SK-N-SH (cell line): Measurements from ENCODE around the gene ERICH6. TPM values are rescaled to one million over a fixed set of nuclear protein-coding genes. Genes with fewer than 3 reads are reported as not detected.

ENCODE experiments used
- CTCF ChIA-PET: fragments of 300-600, 350-600 bp; formaldehyde crosslinking; extraction: SDS; loops from one replicate; lab custom pipeline; 2021; lab: Yijun Ruan, JAX
- POLR2A ChIA-PET: fragments of 350-600 bp; sonication (Branson Sonifier 250); formaldehyde crosslinking; extraction: SDS; loops from one replicate; lab custom pipeline; 2020; ENCODE audit warnings: antibody characterized with exemption, inconsistent platforms; lab: Yijun Ruan, JAX
- DNase-seq: peaks from one replicate; pipeline ENCODE4 v3.0.0; 2012
- H2AFZ ChIP-seq: fragments of 200-600 bp; sonication (generic); 2 replicates; pipeline ENCODE4 v1.8.1; 2016; ENCODE audit warnings: antibody characterized with exemption, mild to moderate bottlenecking, low read depth
- H3F3A ChIP-seq: fragments of 200-600 bp; sonication (generic); replicated peaks from 2 replicates; pipeline ENCODE3; 2016; ENCODE audit warnings: antibody characterized with exemption, mild to moderate bottlenecking; ENCODE audit not compliant: insufficient read depth
- H3K27ac ChIP-seq, 2 experiments: fragments of 200-500 bp in 1 of 2; fragments of 200-600 bp in 1 of 2; sonication (Bioruptor generic) in 1 of 2; sonication (generic), shearing (Covaris generic) in 1 of 2; 2 replicates each; pipeline versions ENCODE4 v1.5.1 to v1.6.1; 2014 to 2016; ENCODE audit warnings: low read depth in 2 of 2, inconsistent platforms in 1 of 2, low read length in 1 of 2, mild to moderate bottlenecking in 1 of 2, mixed read lengths in 1 of 2
- H3K27me3 ChIP-seq: fragments of 200-600 bp; sonication (generic), shearing (Covaris generic); 2 replicates; pipeline ENCODE4 v1.6.1; 2016; ENCODE audit warnings: mixed run types; ENCODE audit not compliant: insufficient read depth
- H3K36me3 ChIP-seq, 2 experiments: fragments of 200-500 bp in 1 of 2; fragments of 200-600 bp in 1 of 2; sonication (Bioruptor generic) in 1 of 2; sonication (generic) in 1 of 2; replicated peaks in 1 of 2; 2 replicates each; pipeline versions ENCODE3 to v1.5.1; 2014 to 2016; ENCODE audit warnings: low read length in 1 of 2, mild to moderate bottlenecking in 1 of 2; ENCODE audit not compliant: insufficient read depth in 2 of 2, control insufficient read depth in 1 of 2
- H3K4me1 ChIP-seq, 2 experiments: fragments of 200-500 bp in 1 of 2; fragments of 200-600 bp in 1 of 2; sonication (Bioruptor generic) in 1 of 2; sonication (generic), shearing (Covaris generic) in 1 of 2; 2 replicates each; pipeline versions ENCODE4 v1.5.1 to v1.6.1; 2014 to 2016; ENCODE audit warnings: low read depth in 1 of 2, low read length in 1 of 2, mixed run types in 1 of 2; ENCODE audit not compliant: insufficient read depth in 2 of 2, control insufficient read depth in 1 of 2
- H3K4me2 ChIP-seq: fragments of 200-600 bp; sonication (generic), shearing (Covaris generic); 2 replicates; pipeline ENCODE4 v1.6.1; 2017; ENCODE audit warnings: mixed run types
- H3K4me3 ChIP-seq, 2 experiments: fragments of 200-500 bp in 1 of 2; fragments of 200-600 bp in 1 of 2; sonication (Bioruptor generic) in 1 of 2; sonication (generic), shearing (Covaris generic) in 1 of 2; 2 replicates each; pipeline versions ENCODE4 v1.5.1 to v1.8.1; 2014 to 2016; ENCODE audit warnings: low read depth in 2 of 2, inconsistent platforms in 1 of 2, low read length in 1 of 2, mild to moderate bottlenecking in 1 of 2, mixed read lengths in 1 of 2, moderate library complexity in 1 of 2
- H3K79me2 ChIP-seq: fragments of 200-600 bp; sonication (generic); 2 replicates; pipeline ENCODE4 v1.8.1; 2017; ENCODE audit warnings: mild to moderate bottlenecking; ENCODE audit not compliant: insufficient read depth
- H3K9ac ChIP-seq: fragments of 200-600 bp; sonication (generic); 2 replicates; pipeline ENCODE4 v1.6.1; 2017; ENCODE audit warnings: mixed run types
- H3K9me2 ChIP-seq: fragments of 200-600 bp; sonication (generic); 2 replicates; pipeline ENCODE4 v1.6.1; 2017; ENCODE audit warnings: mixed run types
- H3K9me3 ChIP-seq: fragments of 200-600 bp; sonication (generic); 2 replicates; pipeline ENCODE4 v1.6.1; 2017; ENCODE audit warnings: mixed run types, mild to moderate bottlenecking, moderate library complexity
- H4K20me1 ChIP-seq: fragments of 200-600 bp; sonication (generic); 2 replicates; pipeline ENCODE4 v1.6.1; 2017; ENCODE audit warnings: mild to moderate bottlenecking, mixed run types; ENCODE audit not compliant: insufficient read depth
- EP300 ChIP-seq, 2 experiments: IDR thresholded peaks; 2 replicates each; pipeline versions ENCODE4 v1.4.0 to v1.6.1; 2012; ENCODE audit warnings: borderline replicate concordance in 1 of 2, low read depth in 1 of 2, low read length in 1 of 2
- EZH2phosphoT487 ChIP-seq: fragments of 200-600 bp; sonication (generic); IDR thresholded peaks from 2 replicates; pipeline ENCODE4 v1.6.1; 2017; ENCODE audit warnings: low read depth, mixed run types, mild to moderate bottlenecking, antibody characterized with exemption, moderate library complexity, borderline replicate concordance
- FOSL2 ChIP-seq: IDR thresholded peaks from 2 replicates; pipeline ENCODE4 v1.4.0; 2012; ENCODE audit warnings: low read depth, mild to moderate bottlenecking, moderate library complexity, borderline replicate concordance
- FOXM1 ChIP-seq: IDR thresholded peaks from 2 replicates; pipeline ENCODE4 v1.4.0; 2012; ENCODE audit warnings: low read depth, mild to moderate bottlenecking
- JUND ChIP-seq: IDR thresholded peaks from 2 replicates; pipeline ENCODE4 v1.4.0; 2012
- MXI1 ChIP-seq: IDR thresholded peaks from 2 replicates; pipeline ENCODE4 v1.6.1; 2012; ENCODE audit warnings: mild to moderate bottlenecking, low read depth, low read length, improper control_type of control experiment
- NFIC ChIP-seq: IDR thresholded peaks from 2 replicates; pipeline ENCODE4 v1.4.0; 2012; ENCODE audit warnings: borderline replicate concordance
- RCOR1 ChIP-seq: fragments of 150-350 bp; IDR thresholded peaks from 2 replicates; pipeline ENCODE4 v1.6.1; 2017; ENCODE audit warnings: antibody characterized with exemption, low read length
- RFX5 ChIP-seq: IDR thresholded peaks from 2 replicates; pipeline ENCODE4 v1.6.1; 2012; ENCODE audit warnings: mild to moderate bottlenecking, improper control_type of control experiment, low read length
- RXRA ChIP-seq: IDR thresholded peaks from 2 replicates; pipeline ENCODE4 v1.4.0; 2012; ENCODE audit warnings: low read depth, mild to moderate bottlenecking, borderline replicate concordance
- SMC3 ChIP-seq: IDR thresholded peaks from 2 replicates; pipeline ENCODE4 v1.6.1; 2012; ENCODE audit warnings: low read depth, low read length, improper control_type of control experiment
- TCF12 ChIP-seq: IDR thresholded peaks from 2 replicates; pipeline ENCODE4 v1.4.0; 2012
- TEAD4 ChIP-seq: IDR thresholded peaks from 2 replicates; pipeline ENCODE4 v1.4.0; 2012; ENCODE audit warnings: mild to moderate bottlenecking, borderline replicate concordance; ENCODE audit not compliant: insufficient read depth
- WGBS: methylation state at CpG from one replicate; pipeline ENCODE4 v1.1.6; 2017; ENCODE audit warnings: low lambda C conversion rate; 5-methylcytosine and 5-hydroxymethylcytosine counted together
- polyA plus RNA-seq, 3 experiments: library from polyadenylated mRNA; depleted of rRNA; stranded (reverse); fragments of >200 nt; gene quantifications; 2 replicates each; pipeline ENCODE4 v1.2.3, GENCODE V29; 2012
- TF ChIP-seq, protein P1 (sequence below): fragments of 150-350 bp; IDR thresholded peaks from 2 replicates; pipeline ENCODE4 v1.6.1; 2017; ENCODE audit warnings: antibody characterized with exemption, low read length, low read depth, borderline replicate concordance
- TF ChIP-seq, protein P2 (sequence below): fragments of 150-350 bp; IDR thresholded peaks from 2 replicates; pipeline ENCODE4 v1.6.1; 2016; ENCODE audit warnings: mild to moderate bottlenecking, low read depth, low read length
- TF ChIP-seq, protein P3 (sequence below): IDR thresholded peaks from 2 replicates; pipeline ENCODE4 v1.4.0; 2012; ENCODE audit warnings: low read depth, borderline replicate concordance
- TF ChIP-seq, protein P4 (sequence below): IDR thresholded peaks from 2 replicates; pipeline ENCODE4; 2012
- TF ChIP-seq, protein P5 (sequence below): IDR thresholded peaks from 2 replicates; pipeline ENCODE4 v1.4.0; 2012; ENCODE audit warnings: low read depth

The ERICH6 gene
- polyA plus RNA-seq, 1 of the 3 experiments (the other 2 are of a cell fraction) = 0.08 TPM

DNA sequence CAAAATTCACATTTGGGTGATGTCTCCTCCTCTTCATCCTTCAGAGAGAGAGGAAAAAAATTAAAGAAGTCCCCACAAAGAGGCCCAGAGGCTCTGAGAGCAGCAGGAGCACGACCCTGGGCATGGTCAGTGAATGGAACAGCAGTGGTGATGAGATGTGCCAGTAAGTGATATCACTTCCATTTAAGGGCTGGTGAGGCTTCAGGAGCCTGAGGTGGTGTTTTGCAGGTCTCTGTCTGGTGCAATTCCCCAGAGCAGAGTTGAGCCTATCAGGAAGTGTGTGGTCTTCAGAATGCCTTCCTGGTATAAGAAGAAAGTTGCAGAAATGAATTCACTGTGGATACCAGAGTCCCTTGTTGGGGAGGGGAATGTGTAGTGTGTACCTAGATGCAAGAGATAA, 21.4 kb downstream of the ERICH6 start:
- no peak overlapping the region for H3K9ac ChIP-seq
- no peaks in the 10 kb centered on the region for H3K9me2 ChIP-seq
- H3F3A ChIP-seq = no peaks in the 10 kb centered on the region
- H3K4me2 ChIP-seq = no peak overlapping the region
- H3K79me2 ChIP-seq = no peaks in the 10 kb centered on the region
- peaks cover 5% of the 10 kb centered on the region; the same call in 1 of the 2 replicates for H3K27me3 ChIP-seq
- H2AFZ ChIP-seq = no peak overlapping the region
- H3K4me3 ChIP-seq = no peak overlapping the region
- WGBS = 33% methylated on average over 1 of the region's 1 CpG
- TF ChIP-seq, protein P1, sequence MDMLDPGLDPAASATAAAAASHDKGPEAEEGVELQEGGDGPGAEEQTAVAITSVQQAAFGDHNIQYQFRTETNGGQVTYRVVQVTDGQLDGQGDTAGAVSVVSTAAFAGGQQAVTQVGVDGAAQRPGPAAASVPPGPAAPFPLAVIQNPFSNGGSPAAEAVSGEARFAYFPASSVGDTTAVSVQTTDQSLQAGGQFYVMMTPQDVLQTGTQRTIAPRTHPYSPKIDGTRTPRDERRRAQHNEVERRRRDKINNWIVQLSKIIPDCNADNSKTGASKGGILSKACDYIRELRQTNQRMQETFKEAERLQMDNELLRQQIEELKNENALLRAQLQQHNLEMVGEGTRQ = no peak
- TF ChIP-seq SMC3 (no peak), TCF12 (no peak), RFX5 (no peak), JUND (no peak), TEAD4 (no peak), FOXM1 (no peak), MXI1 (no peak), FOSL2 (no peak), RXRA (no peak), RCOR1 (no peak), EP300 (IDR thresholded peaks at IDR 0.05; ENCODE audit: borderline replicate concordance in 1 of 2, low read depth in 1 of 2, low read length in 1 of 2) (no peak), EZH2phosphoT487 (no peak), NFIC (no peak)
- TF ChIP-seq, protein P2, sequence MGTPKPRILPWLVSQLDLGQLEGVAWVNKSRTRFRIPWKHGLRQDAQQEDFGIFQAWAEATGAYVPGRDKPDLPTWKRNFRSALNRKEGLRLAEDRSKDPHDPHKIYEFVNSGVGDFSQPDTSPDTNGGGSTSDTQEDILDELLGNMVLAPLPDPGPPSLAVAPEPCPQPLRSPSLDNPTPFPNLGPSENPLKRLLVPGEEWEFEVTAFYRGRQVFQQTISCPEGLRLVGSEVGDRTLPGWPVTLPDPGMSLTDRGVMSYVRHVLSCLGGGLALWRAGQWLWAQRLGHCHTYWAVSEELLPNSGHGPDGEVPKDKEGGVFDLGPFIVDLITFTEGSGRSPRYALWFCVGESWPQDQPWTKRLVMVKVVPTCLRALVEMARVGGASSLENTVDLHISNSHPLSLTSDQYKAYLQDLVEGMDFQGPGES = no peak
- TF ChIP-seq, protein P3, sequence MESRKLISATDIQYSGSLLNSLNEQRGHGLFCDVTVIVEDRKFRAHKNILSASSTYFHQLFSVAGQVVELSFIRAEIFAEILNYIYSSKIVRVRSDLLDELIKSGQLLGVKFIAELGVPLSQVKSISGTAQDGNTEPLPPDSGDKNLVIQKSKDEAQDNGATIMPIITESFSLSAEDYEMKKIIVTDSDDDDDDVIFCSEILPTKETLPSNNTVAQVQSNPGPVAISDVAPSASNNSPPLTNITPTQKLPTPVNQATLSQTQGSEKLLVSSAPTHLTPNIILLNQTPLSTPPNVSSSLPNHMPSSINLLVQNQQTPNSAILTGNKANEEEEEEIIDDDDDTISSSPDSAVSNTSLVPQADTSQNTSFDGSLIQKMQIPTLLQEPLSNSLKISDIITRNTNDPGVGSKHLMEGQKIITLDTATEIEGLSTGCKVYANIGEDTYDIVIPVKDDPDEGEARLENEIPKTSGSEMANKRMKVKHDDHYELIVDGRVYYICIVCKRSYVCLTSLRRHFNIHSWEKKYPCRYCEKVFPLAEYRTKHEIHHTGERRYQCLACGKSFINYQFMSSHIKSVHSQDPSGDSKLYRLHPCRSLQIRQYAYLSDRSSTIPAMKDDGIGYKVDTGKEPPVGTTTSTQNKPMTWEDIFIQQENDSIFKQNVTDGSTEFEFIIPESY = no peak
- TF ChIP-seq, protein P4, sequence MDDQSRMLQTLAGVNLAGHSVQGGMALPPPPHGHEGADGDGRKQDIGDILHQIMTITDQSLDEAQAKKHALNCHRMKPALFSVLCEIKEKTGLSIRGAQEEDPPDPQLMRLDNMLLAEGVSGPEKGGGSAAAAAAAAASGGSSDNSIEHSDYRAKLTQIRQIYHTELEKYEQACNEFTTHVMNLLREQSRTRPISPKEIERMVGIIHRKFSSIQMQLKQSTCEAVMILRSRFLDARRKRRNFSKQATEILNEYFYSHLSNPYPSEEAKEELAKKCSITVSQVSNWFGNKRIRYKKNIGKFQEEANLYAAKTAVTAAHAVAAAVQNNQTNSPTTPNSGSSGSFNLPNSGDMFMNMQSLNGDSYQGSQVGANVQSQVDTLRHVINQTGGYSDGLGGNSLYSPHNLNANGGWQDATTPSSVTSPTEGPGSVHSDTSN = no peak
- TF ChIP-seq, protein P5, sequence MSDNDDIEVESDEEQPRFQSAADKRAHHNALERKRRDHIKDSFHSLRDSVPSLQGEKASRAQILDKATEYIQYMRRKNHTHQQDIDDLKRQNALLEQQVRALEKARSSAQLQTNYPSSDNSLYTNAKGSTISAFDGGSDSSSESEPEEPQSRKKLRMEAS = no peak
- ChIA-PET POLR2A (no interaction called here), CTCF (no interaction called here)
- H3K9me3 ChIP-seq = no peaks in the 10 kb centered on the region
- no peaks in the 10 kb centered on the region for H3K36me3 ChIP-seq
- no peak for DNase-seq
- no peaks in the 10 kb centered on the region for H3K4me1 ChIP-seq
- no peaks in the 10 kb centered on the region for H4K20me1 ChIP-seq
- no peak overlapping the region for H3K27ac ChIP-seq
